Measurements from ENCODE around the gene AMT.

AMT gene

DNA sequence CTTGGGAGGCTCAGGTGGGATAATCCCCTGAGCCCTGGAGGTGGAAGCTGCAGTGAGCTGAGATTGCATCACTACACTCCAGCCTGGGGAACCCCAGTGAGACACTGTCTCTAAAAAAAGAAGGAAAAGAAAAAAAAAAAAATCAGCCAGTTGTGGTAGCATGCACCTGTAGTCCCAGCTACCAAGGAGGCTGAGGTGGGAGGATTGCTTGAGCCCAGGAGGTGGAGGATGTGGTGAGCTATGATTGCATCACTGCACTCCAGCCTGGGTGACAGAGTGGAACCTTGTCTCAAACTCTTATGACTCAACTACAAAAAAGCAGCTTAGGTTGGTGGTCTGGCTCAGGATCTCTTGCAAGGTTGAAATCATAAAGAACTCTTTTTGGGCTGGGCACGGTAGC lies 44.8 kb downstream of the AMT start:
- TF ChIP-seq Cebpa-rat (IDR thresholded peaks at IDR 0.05) = peak; percentile 90
- Histone ChIP-seq H3K36me3 (peaks cover 93% of the 10 kb centered on the region), H3K4me1 (peaks cover 23% of the 10 kb centered on the region), H4K20me1 (peaks cover 100% of the 10 kb centered on the region), H3K4me2 (peak overlapping the region; percentile 55), H3K9me3 (peaks cover 35% of the 10 kb centered on the region), H3K4me3 (no peak overlapping the region), H3K9ac (no peak overlapping the region), H3K27me3 (no peaks in the 10 kb centered on the region), H3K27ac (peak overlapping the region; percentile 45)

GRCh38 chr3:49371946-49372345 lies 50.3 kb downstream of the AMT start:
- Histone ChIP-seq H3K9me3 (peaks cover under 1% of the 10 kb centered on the region; the same call in 1 of the 2 replicates), H3K9ac (no peak overlapping the region), H3K36me3 (peaks cover 100% of the 10 kb centered on the region), H3K4me3 (no peak overlapping the region), H3K4me2 (no peak overlapping the region), H3K4me1 (peaks cover 4% of the 10 kb centered on the region), H4K20me1 (peaks cover 100% of the 10 kb centered on the region), H3K27ac (no peak overlapping the region), H3K27me3 (no peaks in the 10 kb centered on the region)
- no peak for TF ChIP-seq Cebpa-rat (IDR thresholded peaks at IDR 0.05)

DNA sequence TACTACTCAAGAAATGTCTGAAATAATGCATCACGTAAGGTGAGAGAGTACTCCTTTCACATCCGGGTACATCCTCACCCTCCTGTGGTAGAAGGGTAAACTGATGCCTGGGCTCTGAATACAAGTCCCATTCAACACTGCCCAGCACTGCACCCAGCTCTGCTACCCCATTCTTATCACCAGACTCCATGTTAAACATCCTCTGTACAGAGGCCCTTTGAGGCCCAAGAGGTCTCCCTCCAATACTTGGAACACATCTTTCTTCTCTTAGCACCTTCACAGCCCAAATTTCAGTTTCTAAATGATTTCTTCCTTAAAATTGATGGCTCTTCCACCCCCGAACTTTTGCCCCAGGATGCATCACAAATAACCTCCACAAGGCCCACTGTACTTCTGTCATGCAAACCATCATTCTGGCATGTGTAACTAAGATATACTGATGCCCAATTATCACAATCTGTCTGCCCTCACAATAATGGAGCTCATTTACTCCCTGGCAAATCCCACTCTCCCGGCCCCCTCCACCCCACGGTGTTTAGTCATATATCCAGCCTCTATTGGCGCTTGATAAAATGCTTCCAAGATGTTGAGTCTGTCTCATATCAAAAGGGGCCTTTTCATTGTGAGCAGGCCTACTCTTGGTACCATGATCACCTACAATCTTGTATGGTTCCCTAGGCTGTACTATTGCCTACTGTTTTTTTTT lies 51.5 kb downstream of the AMT start:
- Histone ChIP-seq H3K36me3 (peaks cover 100% of the 10 kb centered on the region), H3K4me3 (no peak overlapping the region), H3K9me3 (no peaks in the 10 kb centered on the region; the same call in 1 of the 2 replicates), H3K4me1 (no peaks in the 10 kb centered on the region), H3K4me2 (no peak overlapping the region), H3K27ac (no peak overlapping the region), H4K20me1 (peaks cover 100% of the 10 kb centered on the region), H3K27me3 (no peaks in the 10 kb centered on the region), H3K9ac (no peak overlapping the region)
- TF ChIP-seq Cebpa-rat (IDR thresholded peaks at IDR 0.05) = no peak
